HG03354 (cell line): Measurements from ENCODE around the gene BMF.
"Not testable (repeated sequence)": the region's sequence is repeated elsewhere in the genome, so short reads cannot be mapped to it uniquely, and the experiment has no call there.

Source experiments
- ATAC-seq: cut with Tn5 transposase; IDR thresholded peaks from one replicate; pipeline ENCODE4 v1.9.1; 2021; ENCODE audit warnings: mild to moderate bottlenecking; ENCODE audit not compliant: unreplicated experiment, poor library complexity, severe bottlenecking

BMF gene

GRCh38 chr15:40108855-40109735 is at the start of gene BMF:
TSS of gene BMF (minus strand) at chr15:40108879. CDS start at chr15:40106086, 2,793 bp downstream.
- peak; percentile 69 for ATAC-seq

GRCh38 chr15:40157778-40158447 is 49.2 kb upstream of the BMF start:
- no peak for ATAC-seq

GRCh38 chr15:40155270-40155910 is 46.7 kb upstream of the BMF start:
- no peak for ATAC-seq

- not testable (repeated sequence) for ATAC-seq
Measured at GRCh38 chr15:40154821-40155220, 46.1 kb upstream of the BMF start.

- no peak for ATAC-seq
Measured at GRCh38 chr15:40151991-40152390, 43.3 kb upstream of the BMF start.

GRCh38 chr15:40151499-40151898 is 42.8 kb upstream of the BMF start:
- ATAC-seq: no peak

GRCh38 chr15:40150163-40150925 is 41.7 kb upstream of the BMF start:
- ATAC-seq: no peak

- ATAC-seq: no peak
Measured at GRCh38 chr15:40149339-40149738, 40.7 kb upstream of the BMF start.

GRCh38 chr15:40146037-40146436 is 37.4 kb upstream of the BMF start:
- no peak for ATAC-seq

GRCh38 chr15:40142428-40142827 is 33.7 kb upstream of the BMF start:
- ATAC-seq: no peak

GRCh38 chr15:40138201-40138570 is 29.5 kb upstream of the BMF start:
- not testable (repeated sequence) for ATAC-seq

- ATAC-seq: no peak
Measured at GRCh38 chr15:40137303-40138200, 28.9 kb upstream of the BMF start.

- no peak for ATAC-seq
Measured at GRCh38 chr15:40136470-40137302, 28.0 kb upstream of the BMF start.

- not testable (repeated sequence) for ATAC-seq
Measured at GRCh38 chr15:40135846-40136450, 27.3 kb upstream of the BMF start.

- ATAC-seq: no peak
Measured at GRCh38 chr15:40134885-40135284, 26.2 kb upstream of the BMF start.

GRCh38 chr15:40133544-40133943 is 24.9 kb upstream of the BMF start:
- ATAC-seq: no peak

GRCh38 chr15:40130799-40131502 is 22.3 kb upstream of the BMF start:
- no peak for ATAC-seq
